GM23248 (cell line): ENCODE results near the gene MDN1. TPM values are rescaled to one million over a fixed set of nuclear protein-coding genes. Genes with fewer than 3 reads are reported as not detected.

Experiments used
- DNase-seq: peaks from one replicate; pipeline ENCODE4 v3.0.0-alpha.2; 2015
- H2AFZ ChIP-seq: fragments of 200-600 bp; sonication (generic); 2 replicates; pipeline ENCODE4 v1.6.1; 2016; ENCODE audit warnings: antibody characterized with exemption
- H3F3A ChIP-seq: fragments of 200-600 bp; sonication (generic); 2 replicates; pipeline ENCODE4 v1.6.1; 2016; ENCODE audit warnings: mild to moderate bottlenecking, antibody characterized with exemption, mixed run types; ENCODE audit not compliant: insufficient read depth
- H3K27ac ChIP-seq: fragments of 200-600 bp; sonication (generic); 2 replicates; pipeline ENCODE4 v1.5.1; 2016; ENCODE audit warnings: mild to moderate bottlenecking
- H3K27me3 ChIP-seq: fragments of 200-600 bp; sonication (generic); replicated peaks from 2 replicates; pipeline ENCODE4 v1.6.1; 2016; ENCODE audit warnings: mild to moderate bottlenecking; ENCODE audit not compliant: insufficient read depth
- H3K36me3 ChIP-seq: fragments of 200-600 bp; sonication (generic); 2 replicates; pipeline ENCODE4 v1.6.1; 2016; ENCODE audit warnings: low read depth, mild to moderate bottlenecking
- H3K4me1 ChIP-seq: fragments of 200-600 bp; sonication (generic); 2 replicates; pipeline ENCODE4 v1.6.1; 2016; ENCODE audit warnings: mild to moderate bottlenecking; ENCODE audit not compliant: insufficient read depth
- H3K4me2 ChIP-seq: fragments of 200-600 bp; sonication (generic); one replicate; pipeline ENCODE4 v1.6.1; 2016; ENCODE audit warnings: mild to moderate bottlenecking; ENCODE audit not compliant: unreplicated experiment
- H3K4me3 ChIP-seq: fragments of 200-600 bp; sonication (generic); 2 replicates; pipeline ENCODE4 v1.5.1; 2016; ENCODE audit warnings: mild to moderate bottlenecking
- H3K79me2 ChIP-seq: fragments of 200-600 bp; sonication (generic); 2 replicates; pipeline ENCODE4 v1.6.1; 2016; ENCODE audit warnings: mild to moderate bottlenecking; ENCODE audit not compliant: insufficient read depth
- H3K9ac ChIP-seq: fragments of 200-600 bp; sonication (generic); 2 replicates; pipeline ENCODE4 v1.6.1; 2016; ENCODE audit warnings: mild to moderate bottlenecking
- H3K9me2 ChIP-seq: fragments of 200-600 bp; sonication (generic); 2 replicates; pipeline ENCODE4 v1.6.1; 2016; ENCODE audit warnings: mixed run types, mild to moderate bottlenecking, moderate library complexity; ENCODE audit not compliant: insufficient read depth
- H3K9me3 ChIP-seq: fragments of 200-600 bp; sonication (generic); one replicate; pipeline ENCODE4 v1.6.1; 2017; ENCODE audit warnings: low read depth
- H4K20me1 ChIP-seq: fragments of 200-600 bp; sonication (generic); 2 replicates; pipeline ENCODE4 v1.6.0; 2016; ENCODE audit not compliant: insufficient read depth
- EZH2 ChIP-seq: fragments of 200-600 bp; sonication (generic); IDR thresholded peaks from 2 replicates; pipeline ENCODE4 v1.6.1; 2018; ENCODE audit warnings: antibody characterized with exemption, mild to moderate bottlenecking; ENCODE audit not compliant: insufficient read depth, poor library complexity, severe bottlenecking
- EZH2phosphoT487 ChIP-seq: fragments of 200-600 bp; sonication (generic); IDR thresholded peaks from 2 replicates; pipeline ENCODE4 v1.6.1; 2018; ENCODE audit warnings: antibody characterized with exemption, moderate library complexity, mild to moderate bottlenecking, low read depth; ENCODE audit not compliant: insufficient read depth
- WGBS, 2 experiments: methylation state at CpG; one replicate each; pipeline ENCODE4 v1.1.6; 2015 to 2017; ENCODE audit warnings: low lambda C conversion rate in 2 of 2, low coverage in 1 of 2; ENCODE audit errors: missing lambda C conversion rate in 2 of 2; 5-methylcytosine and 5-hydroxymethylcytosine counted together
- in situ Hi-C: fragments of 300-500 bp; cut with MboI; formaldehyde crosslinking; loops from 2 replicates; pipeline ENCODE4 v1.15.0; 2020
- polyA plus RNA-seq: library from polyadenylated mRNA; unstranded; fragments of >200 nt; fragmentation: Nextera tagmentation; extraction: Ambion mirVana; gene quantifications from 2 replicates; pipeline ENCODE4 v1.2.1, GENCODE V29; 2016
- total RNA-seq: library from RNA; depleted of rRNA; stranded (reverse); fragments of >200 nt; shearing (Covaris generic); gene quantifications from 2 replicates; pipeline ENCODE4 v1.2.3, GENCODE V29; 2014

Gene MDN1
- total and polyA plus RNA-seq, 2 experiments from 2014 or later, result 5.7 to 16.9 TPM

DNA sequence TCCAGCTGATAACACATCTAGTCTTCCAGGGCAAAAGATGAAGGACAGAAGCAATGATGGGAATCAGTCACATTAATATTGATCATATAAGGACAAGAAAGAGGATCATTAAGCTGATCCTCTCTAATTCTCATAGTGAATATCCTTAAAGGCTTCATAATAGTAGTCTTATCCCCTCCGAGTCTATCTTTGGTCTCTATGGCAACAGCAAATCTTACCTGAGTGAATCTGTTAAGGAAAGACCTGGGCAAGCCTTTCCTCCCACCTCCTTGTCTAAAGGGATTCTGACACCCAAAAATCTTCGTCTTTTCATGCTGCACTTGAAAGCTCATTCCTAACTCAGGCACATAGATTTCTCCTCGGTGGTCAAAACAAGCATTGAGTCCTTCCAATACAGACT is 94.6 kb downstream of the MDN1 start:
- DNase-seq, result no peak
- no peaks in the 10 kb centered on the region for H3K79me2 ChIP-seq
- peaks cover 47% of the 10 kb centered on the region for H3K36me3 ChIP-seq
- H3K9me3 ChIP-seq, result no peaks in the 10 kb centered on the region
- no peak for TF ChIP-seq EZH2
- TF ChIP-seq EZH2phosphoT487, result no peak
- H3K4me3 ChIP-seq, result no peak overlapping the region
- no peaks in the 10 kb centered on the region for H3K4me1 ChIP-seq
- in situ Hi-C loops, result no loop called here
- H3K9ac ChIP-seq, result no peak overlapping the region
- no peak overlapping the region for H2AFZ ChIP-seq
- no peaks in the 10 kb centered on the region for H4K20me1 ChIP-seq
- H3K4me2 ChIP-seq, result no peak overlapping the region
- no peak overlapping the region for H3K27ac ChIP-seq
- WGBS, 2 experiments, result 94 to 98% methylated on average over 3 of the region's 3 CpGs
- H3F3A ChIP-seq, result no peaks in the 10 kb centered on the region
- H3K9me2 ChIP-seq, result no peaks in the 10 kb centered on the region
- H3K27me3 ChIP-seq, result no peaks in the 10 kb centered on the region

DNA sequence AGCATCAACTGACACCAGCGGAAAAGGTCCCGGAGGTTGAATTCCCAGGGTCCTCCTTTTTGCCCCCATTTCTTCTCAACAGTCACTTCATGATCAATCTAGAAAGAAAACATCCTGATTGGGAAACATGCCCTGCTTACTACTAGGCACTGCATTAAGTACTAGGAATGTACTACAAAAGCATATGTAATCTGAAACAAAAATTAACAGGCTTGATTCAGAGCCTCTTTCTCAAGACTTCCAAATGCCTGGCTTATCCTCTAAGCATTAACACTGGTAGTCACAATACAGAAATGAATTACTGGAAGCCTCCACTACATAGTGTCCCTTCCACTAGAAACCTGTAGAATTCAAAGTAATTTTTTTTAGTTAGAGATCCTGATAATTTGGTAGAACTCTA is 96.5 kb downstream of the MDN1 start:
- no peaks in the 10 kb centered on the region for H3K27me3 ChIP-seq
- peaks cover 59% of the 10 kb centered on the region; the same call in 1 of the 2 replicates for H3K36me3 ChIP-seq
- H3K4me1 ChIP-seq, result no peaks in the 10 kb centered on the region
- WGBS, 2 experiments, result 88 to 89% methylated on average over 2 of the region's 2 CpGs
- H3K27ac ChIP-seq, result no peak overlapping the region
- H3K79me2 ChIP-seq, result no peaks in the 10 kb centered on the region
- no peak overlapping the region for H3K4me3 ChIP-seq
- H3K9ac ChIP-seq, result no peak overlapping the region
- H3K9me2 ChIP-seq, result no peaks in the 10 kb centered on the region
- H3K4me2 ChIP-seq, result no peak overlapping the region
- H4K20me1 ChIP-seq, result no peaks in the 10 kb centered on the region
- no peak for TF ChIP-seq EZH2
- TF ChIP-seq EZH2phosphoT487, result no peak
- DNase-seq, result no peak
- no peak overlapping the region for H2AFZ ChIP-seq
- H3K9me3 ChIP-seq, result no peaks in the 10 kb centered on the region
- in situ Hi-C loops, result no loop called here
- H3F3A ChIP-seq, result no peaks in the 10 kb centered on the region

- no peaks in the 10 kb centered on the region for H3K4me1 ChIP-seq
- 97 to 100% methylated on average over 3 of the region's 3 CpGs for WGBS, 2 experiments
- H3K79me2 ChIP-seq, result no peaks in the 10 kb centered on the region
- no peaks in the 10 kb centered on the region for H3F3A ChIP-seq
- H3K4me2 ChIP-seq, result no peak overlapping the region
- H3K36me3 ChIP-seq, result peaks cover 62% of the 10 kb centered on the region
- no peaks in the 10 kb centered on the region for H3K27me3 ChIP-seq
- DNase-seq, result no peak
- no peaks in the 10 kb centered on the region for H3K9me3 ChIP-seq
- H3K4me3 ChIP-seq, result no peak overlapping the region
- in situ Hi-C loops, result no loop called here
- no peak overlapping the region for H3K9ac ChIP-seq
- H3K9me2 ChIP-seq, result no peaks in the 10 kb centered on the region
- H3K27ac ChIP-seq, result no peak overlapping the region
- TF ChIP-seq EZH2 (no peak), EZH2phosphoT487 (no peak)
- no peak overlapping the region for H2AFZ ChIP-seq
- H4K20me1 ChIP-seq, result no peaks in the 10 kb centered on the region
Measured at GRCh38 chr6:89716532-89716931, 103.1 kb downstream of the MDN1 start.

GRCh38 chr6:89711801-89712200 is 107.8 kb downstream of the MDN1 start:
- Histone ChIP-seq H3K27ac (no peak overlapping the region), H3K36me3 (peaks cover 47% of the 10 kb centered on the region)

DNA sequence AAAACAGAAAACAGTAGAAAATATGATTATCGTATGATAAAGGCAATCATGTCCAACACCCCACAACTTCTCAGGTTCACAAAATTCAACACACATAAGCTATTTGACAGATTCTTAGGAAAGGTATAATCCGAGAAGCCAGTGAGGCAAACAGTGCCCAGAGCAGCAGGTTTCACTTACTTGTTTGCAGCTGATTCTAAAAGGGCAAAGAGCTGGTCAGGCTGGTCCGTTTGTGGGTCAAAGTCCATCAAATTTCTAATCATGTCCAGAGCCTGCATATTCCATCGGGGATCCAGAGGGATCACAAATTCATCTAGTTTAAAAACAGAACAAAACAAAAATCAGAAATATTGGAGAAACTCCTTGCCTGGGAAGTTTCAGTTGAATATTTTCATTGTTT is 111.3 kb downstream of the MDN1 start:
- H3K4me3 ChIP-seq, result no peak overlapping the region
- 69 to 74% methylated on average over 4 of the region's 4 CpGs for WGBS, 2 experiments
- H3K9ac ChIP-seq, result no peak overlapping the region
- H3K27me3 ChIP-seq, result no peaks in the 10 kb centered on the region
- in situ Hi-C loops, result no loop called here
- no peaks in the 10 kb centered on the region for H3K9me2 ChIP-seq
- H3K4me2 ChIP-seq, result no peak overlapping the region
- H3K27ac ChIP-seq, result no peak overlapping the region
- TF ChIP-seq EZH2phosphoT487, result no peak
- TF ChIP-seq EZH2, result no peak
- no peaks in the 10 kb centered on the region for H4K20me1 ChIP-seq
- H3F3A ChIP-seq, result no peaks in the 10 kb centered on the region
- no peaks in the 10 kb centered on the region for H3K4me1 ChIP-seq
- no peaks in the 10 kb centered on the region for H3K9me3 ChIP-seq
- DNase-seq, result no peak
- H2AFZ ChIP-seq, result no peak overlapping the region
- H3K79me2 ChIP-seq, result no peaks in the 10 kb centered on the region
- H3K36me3 ChIP-seq, result peaks cover 47% of the 10 kb centered on the region

More at GRCh38 chr6:89711801-89712200, 107.8 kb downstream of the MDN1 start:
- TF ChIP-seq EZH2 (no peak), EZH2phosphoT487 (no peak)
- Histone ChIP-seq H3F3A (no peaks in the 10 kb centered on the region), H3K4me2 (no peak overlapping the region), H3K79me2 (no peaks in the 10 kb centered on the region), H4K20me1 (no peaks in the 10 kb centered on the region), H2AFZ (no peak overlapping the region), H3K9me3 (no peaks in the 10 kb centered on the region), H3K9ac (no peak overlapping the region), H3K4me1 (no peaks in the 10 kb centered on the region), H3K27me3 (no peaks in the 10 kb centered on the region), H3K9me2 (no peaks in the 10 kb centered on the region), H3K4me3 (no peak overlapping the region)
- no peak for DNase-seq
- in situ Hi-C loops, result no loop called here
- 64 to 67% methylated on average over 3 of the region's 3 CpGs for WGBS, 2 experiments
